Lung (tissue), 12 donors: ENCODE measurements around the gene HNF1A. TPM values are rescaled to one million over a fixed set of nuclear protein-coding genes. Genes with fewer than 3 reads are reported as not detected.
"Not testable (repeated sequence)": the region's sequence is repeated elsewhere in the genome, so short reads cannot be mapped to it uniquely, and the experiment has no call there.

Experiments
- ATAC-seq: fragments of 200-7000 bp; cut with Tn5 transposase; one replicate; pipeline ENCODE4 v1.9.1; 2020; ENCODE audit warnings: moderate number of reproducible peaks; ENCODE audit not compliant: insufficient read depth, low FRiP score
- DNase-seq, 3 donors: peaks; one replicate each; pipeline ENCODE4 v3.0.0-alpha.2; 2013 to 2017
- H3K27ac ChIP-seq, 2 donors: one replicate each; pipeline ENCODE4 v1.5.1; 2013; ENCODE audit warnings: mild to moderate bottlenecking in 2 of 2, moderate library complexity in 2 of 2, control low read depth in 1 of 2, inconsistent platforms in 1 of 2, low read depth in 1 of 2, low read length in 1 of 2
- H3K27me3 ChIP-seq, 3 donors: one replicate each; pipeline ENCODE4 v1.5.1; 2013; ENCODE audit warnings: low read length in 2 of 3; ENCODE audit not compliant: control insufficient read depth in 3 of 3, insufficient read depth in 3 of 3
- H3K36me3 ChIP-seq, 4 donors: one replicate each; pipeline ENCODE4 v1.5.1; 2013; ENCODE audit warnings: low read length in 4 of 4, mild to moderate bottlenecking in 1 of 4, moderate library complexity in 1 of 4; ENCODE audit not compliant: control insufficient read depth in 4 of 4, insufficient read depth in 4 of 4
- H3K4me1 ChIP-seq, 5 donors: one replicate each; pipeline ENCODE4 v1.5.1; 2013; ENCODE audit warnings: low read length in 5 of 5, mild to moderate bottlenecking in 2 of 5, moderate library complexity in 1 of 5; ENCODE audit not compliant: control insufficient read depth in 5 of 5, insufficient read depth in 5 of 5
- H3K4me3 ChIP-seq: one replicate; pipeline ENCODE4 v1.5.1; 2013; ENCODE audit warnings: mild to moderate bottlenecking, control low read depth, moderate library complexity
- H3K9ac ChIP-seq, 2 donors: one replicate each; pipeline ENCODE4 v1.5.1; 2013; ENCODE audit warnings: low read length in 2 of 2, control low read depth in 1 of 2; ENCODE audit not compliant: insufficient read depth in 1 of 2
- H3K9me3 ChIP-seq, 4 donors: one replicate each; pipeline ENCODE4 v1.5.1; 2013; ENCODE audit warnings: low read length in 3 of 4, mild to moderate bottlenecking in 1 of 4, moderate library complexity in 1 of 4; ENCODE audit not compliant: control insufficient read depth in 4 of 4, insufficient read depth in 3 of 4
- WGBS, 2 donors: extraction: QIAGEN DNeasy Blood & Tissue Kit; methylation state at CpG; one replicate each; pipeline ENCODE4 v1.1.7; 2013; 5-methylcytosine and 5-hydroxymethylcytosine counted together
- polyA plus RNA-seq, 2 donors: library from polyadenylated mRNA; stranded (reverse); fragments of 200-250 nt; gene quantifications; one replicate each; pipeline ENCODE4 v1.2.1, GENCODE V29; 2013
- total RNA-seq, 2 donors: library from RNA; depleted of rRNA in 1 of 2; stranded (reverse); fragments of >200 nt in 1 of 2; gene quantifications; one replicate each; pipeline ENCODE4 v1.2.1, GENCODE V29; 2014 to 2021
- TF ChIP-seq, protein P1 (sequence below): IDR thresholded peaks from 2 replicates; pipeline ENCODE4 v1.5.1; 2012; ENCODE audit warnings: mild to moderate bottlenecking; ENCODE audit errors: control extremely low read depth, extremely low read depth
- donor health status: control.
- donor health status: control.
- donor health status: Bipolar disorder and iron deficiency.
- donor health status: healthy.
- donor health status: DM: yes; HTN: yes; CAD: no.

Gene HNF1A
- total and polyA plus RNA-seq, 4 donors: 0.06 to 0.52 (median 0.27) TPM

DNA sequence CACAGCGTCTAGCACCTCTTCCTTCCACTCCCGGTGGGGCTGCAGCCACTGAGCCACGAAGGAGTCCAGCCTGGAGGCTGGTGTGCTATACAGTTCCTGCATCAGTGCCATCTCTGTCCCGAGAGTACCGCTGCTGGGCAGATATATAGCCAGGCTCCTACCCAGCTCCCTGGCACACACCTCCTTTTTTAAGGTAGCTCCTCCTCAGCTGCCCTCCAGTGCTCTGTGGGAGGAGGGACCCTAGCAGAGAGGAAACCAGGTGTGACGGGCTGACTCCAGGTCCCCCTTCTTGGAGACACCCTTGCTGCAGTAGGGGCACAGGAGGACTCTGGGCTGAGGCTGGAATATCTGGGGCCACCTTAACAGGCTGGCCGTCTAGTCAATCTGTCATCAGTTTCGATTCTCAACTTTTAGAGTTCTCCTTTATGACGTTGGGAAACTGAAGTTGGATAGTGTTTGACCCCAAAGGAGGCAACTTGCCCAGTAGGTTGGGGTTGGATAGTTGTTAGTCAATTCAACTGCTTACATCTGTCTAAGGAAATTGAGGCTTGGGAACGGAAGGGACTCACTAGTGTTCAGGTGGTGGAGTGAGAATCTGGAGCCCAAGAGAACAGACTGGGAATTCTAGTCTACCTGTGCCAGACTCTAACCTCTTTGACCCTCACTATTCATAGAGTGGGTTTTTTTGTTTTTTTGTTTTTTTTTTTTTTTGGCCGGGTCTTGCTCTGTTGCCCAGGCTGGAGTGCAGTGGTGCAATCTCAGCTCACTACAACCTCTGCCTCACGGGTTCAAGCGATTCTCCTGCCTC is 60.7 kb downstream of the HNF1A start, which contains the start of gene OASL:
TSS of gene OASL (minus strand) at position 386 of the 808 bp plus-strand sequence. CDS start at position 111, 275 bp downstream.
- peak within 1 kb of the TSS in 1 of 2 donors; percentile 66 for H3K27ac ChIP-seq
- no peak within 1 kb of the TSS for H3K9ac ChIP-seq
- H3K27me3 ChIP-seq: no peaks in the 10 kb centered on the region
- DNase-seq (peak in 2 of 3 donors; percentile 24 to 32), ATAC-seq (peak; percentile 56)
- H3K9me3 ChIP-seq: no peaks in the 10 kb centered on the region
- H3K4me3 ChIP-seq: peak within 1 kb of the TSS; percentile 76
- no peaks in the 10 kb centered on the region for H3K36me3 ChIP-seq
- peaks cover 0 to 13% (median 0%) of the 10 kb centered on the region in 5 donors for H3K4me1 ChIP-seq
- TF ChIP-seq, protein P1, sequence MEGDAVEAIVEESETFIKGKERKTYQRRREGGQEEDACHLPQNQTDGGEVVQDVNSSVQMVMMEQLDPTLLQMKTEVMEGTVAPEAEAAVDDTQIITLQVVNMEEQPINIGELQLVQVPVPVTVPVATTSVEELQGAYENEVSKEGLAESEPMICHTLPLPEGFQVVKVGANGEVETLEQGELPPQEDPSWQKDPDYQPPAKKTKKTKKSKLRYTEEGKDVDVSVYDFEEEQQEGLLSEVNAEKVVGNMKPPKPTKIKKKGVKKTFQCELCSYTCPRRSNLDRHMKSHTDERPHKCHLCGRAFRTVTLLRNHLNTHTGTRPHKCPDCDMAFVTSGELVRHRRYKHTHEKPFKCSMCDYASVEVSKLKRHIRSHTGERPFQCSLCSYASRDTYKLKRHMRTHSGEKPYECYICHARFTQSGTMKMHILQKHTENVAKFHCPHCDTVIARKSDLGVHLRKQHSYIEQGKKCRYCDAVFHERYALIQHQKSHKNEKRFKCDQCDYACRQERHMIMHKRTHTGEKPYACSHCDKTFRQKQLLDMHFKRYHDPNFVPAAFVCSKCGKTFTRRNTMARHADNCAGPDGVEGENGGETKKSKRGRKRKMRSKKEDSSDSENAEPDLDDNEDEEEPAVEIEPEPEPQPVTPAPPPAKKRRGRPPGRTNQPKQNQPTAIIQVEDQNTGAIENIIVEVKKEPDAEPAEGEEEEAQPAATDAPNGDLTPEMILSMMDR: no peak
- 18 to 19% methylated on average over 13 of the region's 13 CpGs for WGBS, 2 donors

DNA sequence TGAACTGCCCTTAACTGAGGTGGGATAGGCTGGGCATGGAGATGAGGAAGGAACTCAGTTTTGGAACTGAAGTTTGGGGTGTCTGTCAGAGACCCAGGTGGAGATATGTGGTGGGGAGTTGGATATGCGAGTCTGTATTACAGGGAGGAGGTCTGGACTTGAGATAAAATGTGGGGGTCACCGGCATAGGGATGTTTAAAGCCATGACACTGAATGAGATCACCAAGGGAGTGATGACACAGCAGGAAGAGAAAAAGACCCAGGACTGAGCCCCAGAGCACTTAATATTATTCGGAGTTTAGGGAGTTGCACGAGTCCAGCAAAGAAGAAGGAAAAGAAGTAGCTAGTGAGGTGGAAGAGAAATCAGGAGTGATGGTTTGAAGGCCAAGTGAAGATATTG is 64.7 kb downstream of the HNF1A start:
- H3K36me3 ChIP-seq: no peaks in the 10 kb centered on the region
- DNase-seq (no peak), ATAC-seq (no peak)
- H3K9ac ChIP-seq: no peak overlapping the region
- TF ChIP-seq, protein P1: no peak
- H3K27me3 ChIP-seq: no peaks in the 10 kb centered on the region
- no peak overlapping the region for H3K27ac ChIP-seq
- H3K9me3 ChIP-seq: no peaks in the 10 kb centered on the region
- no peak overlapping the region for H3K4me3 ChIP-seq
- H3K4me1 ChIP-seq: peaks cover 0 to 6% (median 0%) of the 10 kb centered on the region in 5 donors
- 85 to 88% methylated on average over 4 of the region's 4 CpGs for WGBS, 2 donors

DNA sequence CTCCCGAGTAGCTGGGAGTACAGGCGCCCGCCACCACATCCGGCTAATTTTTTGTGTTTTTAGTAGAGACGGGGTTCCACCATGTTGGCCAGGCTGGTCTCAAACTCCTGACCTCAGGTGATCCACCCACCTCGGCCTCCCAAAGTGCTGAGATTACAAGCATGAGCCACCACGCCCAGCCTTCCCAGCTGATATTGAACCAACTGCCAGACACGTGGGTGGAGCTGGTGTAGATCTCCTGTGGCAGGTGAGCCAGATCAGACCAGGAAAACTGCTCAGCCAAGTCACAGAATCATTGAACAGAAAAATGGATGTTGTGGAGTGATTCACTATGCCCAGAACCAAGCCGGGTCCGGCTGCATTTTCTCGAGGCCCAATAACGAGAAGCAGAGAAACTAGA is 69.1 kb downstream of the HNF1A start:
- H3K27ac ChIP-seq: not testable (repeated sequence)

DNA sequence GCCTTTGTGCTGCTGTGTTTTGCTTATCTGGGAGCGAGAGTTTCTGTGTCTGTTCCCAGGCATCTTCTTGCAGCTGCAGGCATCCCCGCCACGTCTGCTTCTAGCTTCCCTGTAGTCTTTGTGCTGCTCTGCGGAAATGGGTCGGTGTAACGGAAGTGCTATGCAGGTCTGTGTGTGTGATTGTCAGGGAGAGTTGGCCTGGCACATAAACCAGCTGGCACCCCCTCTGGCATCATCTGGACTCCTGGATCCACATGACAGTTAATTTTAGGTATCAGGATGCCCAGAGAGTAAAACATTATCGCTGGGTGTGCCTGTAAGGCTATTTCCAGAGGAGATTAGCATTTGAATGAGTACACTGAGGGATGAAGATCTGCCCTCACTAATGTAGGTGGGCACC is 70.1 kb downstream of the HNF1A start:
- DNase-seq (no peak), ATAC-seq (no peak)
- H3K27ac ChIP-seq: no peak overlapping the region
- WGBS, 2 donors: 75 to 79% methylated on average over 7 of the region's 7 CpGs
- TF ChIP-seq, protein P1: no peak
- H3K27me3 ChIP-seq: no peaks in the 10 kb centered on the region
- H3K4me1 ChIP-seq: no peaks in the 10 kb centered on the region
- no peak overlapping the region for H3K4me3 ChIP-seq
- no peaks in the 10 kb centered on the region for H3K36me3 ChIP-seq
- no peaks in the 10 kb centered on the region for H3K9me3 ChIP-seq
- H3K9ac ChIP-seq: no peak overlapping the region

More for the DNA sequence above, 69.1 kb downstream of the HNF1A start:
- DNase-seq, H3K36me3 ChIP-seq, H3K9ac ChIP-seq, H3K4me3 ChIP-seq, H3K4me1 ChIP-seq, H3K9me3 ChIP-seq, H3K27me3 ChIP-seq, ATAC-seq: not testable (repeated sequence)
- WGBS, 2 donors: 88 to 95% methylated on average over 12 of the region's 12 CpGs
